H1 (cell line): ENCODE measurements around the gene PTPN9. TPM values are rescaled to one million over a fixed set of nuclear protein-coding genes. Genes with fewer than 3 reads are reported as not detected.
"Not testable (repeated sequence)": the region's sequence is repeated elsewhere in the genome, so short reads cannot be mapped to it uniquely, and the experiment has no call there.

Experiments used
- CTCF ChIA-PET: fragments of 300-600 bp; sonication (Branson Sonifier 250); formaldehyde crosslinking; loops from one replicate; lab custom pipeline; 2021; ENCODE audit not compliant: partially characterized antibody; lab: Charles Lee
- POLR2A ChIA-PET: fragments of 300-600 bp; sonication (Branson Sonifier 250); formaldehyde crosslinking; loops from one replicate; lab custom pipeline; 2021; ENCODE audit warnings: inconsistent platforms; ENCODE audit not compliant: partially characterized antibody; lab: Charles Lee
- DNase-seq, 2 experiments: peaks; one replicate each; pipeline versions ENCODE4 v3.0.0 to v3.0.0-alpha.2; 2010 to 2022; ENCODE audit warnings: low spot score in 2 of 2, low read depth in 1 of 2, mixed read lengths in 1 of 2
- FAIRE-seq: peaks from 2 replicates; lab custom pipeline; 2011; peaks lifted over from hg19 to GRCh38; lab: Jason Lieb, UNC
- H2AFZ ChIP-seq: 2 replicates; pipeline ENCODE4 v1.8.1; 2012; ENCODE audit warnings: low read length, inconsistent platforms
- H2AK5ac ChIP-seq: 2 replicates; pipeline ENCODE4 v1.6.1; 2013; ENCODE audit warnings: low read depth, low read length
- H2BK120ac ChIP-seq: replicated peaks from 2 replicates; pipeline ENCODE3; 2013; ENCODE audit warnings: low read depth, low read length, inconsistent platforms
- H2BK12ac ChIP-seq: 2 replicates; pipeline ENCODE4 v1.6.1; 2013; ENCODE audit warnings: low read depth, low read length
- H2BK15ac ChIP-seq: 2 replicates; pipeline ENCODE4 v1.6.1; 2013; ENCODE audit warnings: low read length
- H2BK20ac ChIP-seq: 2 replicates; pipeline ENCODE4 v1.6.1; 2013; ENCODE audit warnings: low read length
- H2BK5ac ChIP-seq: 2 replicates; pipeline ENCODE4 v1.6.1; 2013; ENCODE audit warnings: low read depth, low read length
- H3K14ac ChIP-seq: 2 replicates; pipeline ENCODE4 v1.6.1; 2013; ENCODE audit warnings: inconsistent platforms; ENCODE audit not compliant: insufficient read length
- H3K18ac ChIP-seq: 2 replicates; pipeline ENCODE4 v1.6.1; 2013; ENCODE audit warnings: low read length; ENCODE audit errors: extremely low read depth
- H3K23ac ChIP-seq: 2 replicates; pipeline ENCODE4 v1.6.1; 2013; ENCODE audit warnings: inconsistent platforms; ENCODE audit not compliant: insufficient read length
- H3K23me2 ChIP-seq: 2 replicates; pipeline ENCODE4 v1.6.1; 2013; ENCODE audit warnings: low read depth, low read length
- H3K27ac ChIP-seq: 2 replicates; pipeline ENCODE4 v1.6.1; 2011; ENCODE audit warnings: low read depth, low read length, inconsistent platforms
- H3K27me3 ChIP-seq, 4 experiments: replicated peaks in 1 of 4; 1 replicate in 1 of 4; 2 replicates in 3 of 4; pipeline versions ENCODE4 v1.6.1 to v1.8.1; 2011 to 2013; ENCODE audit warnings: low read length in 3 of 4, mild to moderate bottlenecking in 3 of 4, inconsistent platforms in 2 of 4, mixed read lengths in 2 of 4, moderate library complexity in 1 of 4; ENCODE audit not compliant: control insufficient read depth in 3 of 4, insufficient read depth in 3 of 4; ENCODE audit errors: extremely low read depth in 1 of 4
- H3K36me3 ChIP-seq, 4 experiments: 2 replicates each; pipeline versions ENCODE4 v1.6.1 to v1.8.1; 2011 to 2013; ENCODE audit warnings: mild to moderate bottlenecking in 4 of 4, low read length in 3 of 4, moderate library complexity in 2 of 4, control low read depth in 1 of 4, inconsistent platforms in 1 of 4; ENCODE audit not compliant: insufficient read depth in 4 of 4, control insufficient read depth in 2 of 4
- H3K4ac ChIP-seq: replicated peaks from 2 replicates; pipeline ENCODE3; 2013; ENCODE audit warnings: low read length, low read depth, mixed read lengths, inconsistent platforms; ENCODE audit not compliant: insufficient read length
- H3K4me1 ChIP-seq, 4 experiments: replicated peaks in 1 of 4; 1 replicate in 1 of 4; 2 replicates in 3 of 4; pipeline versions ENCODE4 v1.6.1 to v1.8.1; 2011 to 2013; ENCODE audit warnings: low read length in 3 of 4, inconsistent platforms in 2 of 4, mixed read lengths in 1 of 4; ENCODE audit not compliant: insufficient read depth in 4 of 4, control insufficient read depth in 3 of 4
- H3K4me2 ChIP-seq, 2 experiments: 2 replicates each; pipeline versions ENCODE4 v1.6.1 to v1.8.1; 2011 to 2013; ENCODE audit warnings: low read depth in 2 of 2, low read length in 2 of 2, control low read depth in 1 of 2, inconsistent platforms in 1 of 2, mild to moderate bottlenecking in 1 of 2; ENCODE audit not compliant: insufficient read depth in 1 of 2
- H3K4me3 ChIP-seq, 4 experiments: fragments of 200-600, 300-600 bp in 1 of 4; sonication (generic), shearing (Covaris generic), sonication (Bioruptor Twin) in 1 of 4; 2 replicates each; pipeline versions ENCODE4 v1.5.1 to v1.8.1; 2011 to 2016; ENCODE audit warnings: low read length in 4 of 4, low read depth in 3 of 4, control low read depth in 2 of 4, inconsistent platforms in 2 of 4, mild to moderate bottlenecking in 2 of 4, mixed read lengths in 1 of 4, moderate library complexity in 1 of 4; ENCODE audit not compliant: insufficient read depth in 2 of 4; ENCODE audit errors: extremely low read depth in 1 of 4
- H3K56ac ChIP-seq: replicated peaks from 2 replicates; pipeline ENCODE3; 2013; ENCODE audit warnings: low read depth, mild to moderate bottlenecking, mixed read lengths, low read length, inconsistent platforms; ENCODE audit not compliant: insufficient read length
- H3K79me1 ChIP-seq: 2 replicates; pipeline ENCODE4 v1.6.1; 2013; ENCODE audit warnings: low read depth, low read length, control low read depth
- H3K79me2 ChIP-seq, 2 experiments: 2 replicates each; pipeline versions ENCODE4 v1.6.1 to v1.8.1; 2012 to 2013; ENCODE audit warnings: low read length in 2 of 2, mild to moderate bottlenecking in 2 of 2, inconsistent platforms in 1 of 2; ENCODE audit not compliant: insufficient read depth in 2 of 2, control insufficient read depth in 1 of 2
- H3K9ac ChIP-seq, 4 experiments: replicated peaks in 1 of 4; 1 replicate in 1 of 4; 2 replicates in 3 of 4; pipeline versions ENCODE4 v1.6.1 to v1.8.1; 2011 to 2013; ENCODE audit warnings: low read depth in 3 of 4, low read length in 3 of 4, control low read depth in 2 of 4, mild to moderate bottlenecking in 2 of 4, moderate library complexity in 2 of 4, inconsistent platforms in 1 of 4; ENCODE audit errors: extremely low read depth in 1 of 4
- H3K9me3 ChIP-seq, 2 experiments: 2 replicates each; pipeline versions ENCODE4 v1.6.1 to v1.8.1; 2012 to 2013; ENCODE audit warnings: mild to moderate bottlenecking in 2 of 2, moderate library complexity in 2 of 2, control low read depth in 1 of 2, inconsistent platforms in 1 of 2, low read depth in 1 of 2, low read length in 1 of 2, mixed read lengths in 1 of 2; ENCODE audit not compliant: insufficient read depth in 2 of 2
- H4K20me1 ChIP-seq, 2 experiments: replicated peaks in 1 of 2; 2 replicates each; pipeline versions ENCODE3 to v1.8.1; 2011 to 2013; ENCODE audit warnings: inconsistent platforms in 2 of 2, low read length in 2 of 2, mild to moderate bottlenecking in 1 of 2; ENCODE audit not compliant: insufficient read depth in 2 of 2, control insufficient read depth in 1 of 2
- H4K5ac ChIP-seq: 2 replicates; pipeline ENCODE4 v1.6.1; 2013; ENCODE audit warnings: low read length, low read depth, mixed read lengths, inconsistent platforms; ENCODE audit not compliant: insufficient read length
- H4K8ac ChIP-seq: 2 replicates; pipeline ENCODE4 v1.8.0; 2013; ENCODE audit warnings: mild to moderate bottlenecking, moderate library complexity, low read length, inconsistent platforms; ENCODE audit not compliant: insufficient read depth; ENCODE audit errors: extremely low read depth
- H4K91ac ChIP-seq: replicated peaks from 2 replicates; pipeline ENCODE3; 2013; ENCODE audit warnings: low read length, mixed read lengths, inconsistent platforms; ENCODE audit not compliant: insufficient read length
- WGBS, 2 experiments: shearing (Covaris generic) in 1 of 2; methylation state at CpG; one replicate each; pipeline versions ENCODE4 v1.1.6 to v1.1.7; 2013 to 2015; ENCODE audit warnings: low lambda C conversion rate in 2 of 2, mixed read lengths in 2 of 2, inconsistent platforms in 1 of 2, low coverage in 1 of 2, missing lambda C conversion rate in 1 of 2; ENCODE audit not compliant: insufficient replicate concordance in 2 of 2, insufficient coverage in 1 of 2, insufficient read length in 1 of 2; ENCODE audit errors: extremely low coverage in 1 of 2, missing lambda C conversion rate in 1 of 2; 5-methylcytosine and 5-hydroxymethylcytosine counted together
- polyA plus RNA-seq, 7 experiments: library from polyadenylated mRNA; depleted of rRNA in 3 of 7; stranded (reverse) in 5 of 7; unstranded in 2 of 7; fragments of >200 nt in 5 of 7; fragments of 200-250 nt in 2 of 7; gene quantifications; 1 replicate in 5 of 7; 2 replicates in 1 of 7; 4 replicates in 1 of 7; pipeline versions ENCODE4 v1.2.1 to v1.2.3, GENCODE V29; 2011 to 2013; ENCODE audit warnings: missing spikeins in 2 of 7, mixed read lengths in 2 of 7
- total RNA-seq: library from RNA; stranded (reverse); fragmentation: NEBNext Ultra II Directional; extraction: Animal tissue kit (Norgen Biotek cat#: 25700); gene quantifications from 2 replicates; pipeline ENCODE4 v1.2.1, GENCODE V29; 2021

The PTPN9 gene
- total and polyA plus RNA-seq, 2 of the 8 experiments (the other 6 are each of a cell fraction or from before 2014, with no cell fraction given): 46.6 to 57.4 TPM

DNA sequence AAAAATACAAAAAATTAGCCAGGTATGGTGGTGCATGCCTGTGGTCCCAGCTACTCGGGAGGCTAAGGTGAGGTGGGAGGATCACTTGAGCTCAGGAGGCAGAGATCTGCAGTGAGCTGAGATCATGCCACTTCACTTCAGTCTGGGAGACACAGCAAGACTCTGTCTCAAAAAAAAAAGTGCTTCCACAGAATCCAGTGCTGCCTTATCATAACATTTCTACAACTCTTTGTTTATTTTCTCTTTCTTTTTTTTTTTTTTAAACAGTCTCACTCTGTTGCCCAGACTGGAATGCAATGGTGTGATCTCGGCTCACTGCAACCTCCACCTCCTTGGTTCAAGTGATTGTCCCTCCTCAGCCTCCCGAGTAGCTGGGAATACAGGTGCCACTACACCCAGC, 53.4 kb downstream of the PTPN9 start:
- H3K18ac ChIP-seq, H2BK120ac ChIP-seq, H3K9me3 ChIP-seq, H4K20me1 ChIP-seq, H3K23ac ChIP-seq, H3K27me3 ChIP-seq, H3K9ac ChIP-seq, H4K91ac ChIP-seq, H3K23me2 ChIP-seq, FAIRE-seq, H2AFZ ChIP-seq, H3K4me3 ChIP-seq, H2BK12ac ChIP-seq, H3K4me1 ChIP-seq, H3K79me1 ChIP-seq, DNase-seq, H3K56ac ChIP-seq, H3K27ac ChIP-seq, H2BK20ac ChIP-seq, POLR2A ChIA-PET, H4K5ac ChIP-seq, H3K14ac ChIP-seq, H2BK5ac ChIP-seq, H3K4ac ChIP-seq, H2BK15ac ChIP-seq, H2AK5ac ChIP-seq, H4K8ac ChIP-seq, H3K4me2 ChIP-seq: not testable (repeated sequence)
- peaks cover 18 to 37% (median 28%) of the 10 kb centered on the region in 4 experiments for H3K36me3 ChIP-seq
- H3K79me2 ChIP-seq: peaks cover 0 to 25% of the 10 kb centered on the region in 2 experiments; a peak in 3 of 4 replicates
- CTCF ChIA-PET: interaction anchor here (0.7 to 1.8 kb wide), 3 partner anchors 9 to 394 kb away, joined by 3 to 5 read pairs (median 4); partner anchors contain the start of gene PTPN9
- WGBS, 2 experiments: 100% methylated on average over 3 of the region's 3 CpGs; no CpG with 5 or more reads in 1 of the 2 experiments
